ENCODE results near the gene ECD. TPM values are rescaled to one million over a fixed set of nuclear protein-coding genes. Genes with fewer than 3 reads are reported as not detected.
A peak's percentile ranks its signal among the peaks of the same experiment; 100 is the strongest.
"Not testable (repeated sequence)": the region's sequence is repeated elsewhere in the genome, so short reads cannot be mapped to it uniquely, and the experiment has no call there.

Gene ECD
- total RNA-seq, 3 donors from 2014 or later: 20.5 to 23.6 (median 20.8) TPM

DNA sequence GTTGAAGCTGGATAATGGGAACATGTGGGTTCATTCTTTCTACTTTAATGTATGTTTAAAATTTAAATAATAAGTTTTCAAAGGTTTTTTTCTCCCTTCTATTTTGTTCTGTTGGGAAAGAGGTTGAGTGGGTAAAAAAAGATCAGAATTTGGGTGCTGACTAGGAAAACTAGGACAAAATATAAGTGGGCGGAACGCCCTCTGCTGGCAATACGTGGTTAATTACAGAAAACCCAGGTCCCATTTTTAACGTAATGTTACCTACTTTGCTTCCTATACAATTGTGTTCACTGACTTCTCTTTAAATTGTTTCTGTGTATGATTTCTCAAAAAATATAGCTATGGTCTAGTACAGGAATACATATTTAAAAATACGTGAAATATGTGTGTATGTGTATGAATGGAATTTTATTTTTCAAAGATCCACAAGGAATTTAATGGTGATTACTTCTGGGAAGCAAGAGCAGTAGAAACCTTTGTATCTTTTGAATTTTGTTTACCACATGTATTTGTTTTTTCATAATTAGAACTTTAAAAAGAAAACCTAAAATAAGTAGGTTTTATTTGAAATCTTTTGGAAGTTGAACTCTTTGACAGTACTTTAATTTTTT is 8.7 kb downstream of the ECD start:
- peak in 2 of 3 donors; percentile 38 to 75 for DNase-seq
- no peak overlapping the region for H3K4me3 ChIP-seq
- ATAC-seq: peak; percentile 69
- H3K9me3 ChIP-seq: no peaks in the 10 kb centered on the region
- no peaks in the 10 kb centered on the region for H3K4me1 ChIP-seq (ENCODE audit: low read depth)
- intact Hi-C loops (cut with DNase I, micrococcal nuclease): no loop called here
- H3K36me3 ChIP-seq (ENCODE audit: low read depth): no peaks in the 10 kb centered on the region
- TF ChIP-seq CTCF (IDR thresholded peaks at IDR 0.05): no peak

DNA sequence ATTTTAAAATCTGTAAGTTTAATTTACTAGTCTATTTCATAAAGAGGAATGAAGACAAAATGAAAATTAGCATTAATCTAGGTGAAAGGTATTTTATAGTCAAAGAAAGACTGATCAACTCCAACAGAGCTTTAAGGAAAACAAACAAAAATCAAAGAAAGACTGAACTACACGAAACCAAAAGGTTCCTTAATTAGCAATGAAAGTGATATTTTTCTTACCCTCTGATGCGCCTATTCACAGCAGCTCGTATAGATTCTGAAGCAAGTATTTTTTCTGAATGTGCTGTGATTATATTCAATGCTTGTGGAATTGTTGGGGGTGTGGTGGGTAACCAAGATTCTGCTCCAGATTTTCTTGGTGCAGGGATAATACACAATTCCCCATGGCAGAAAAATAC is 11.8 kb downstream of the ECD start:
- intact Hi-C loops (cut with DNase I, micrococcal nuclease): no loop called here
- TF ChIP-seq CTCF (IDR thresholded peaks at IDR 0.05): no peak
- Histone ChIP-seq H3K36me3 (ENCODE audit: low read depth) (no peaks in the 10 kb centered on the region), H3K4me3 (no peak overlapping the region), H3K4me1 (ENCODE audit: low read depth) (no peaks in the 10 kb centered on the region), H3K9me3 (no peaks in the 10 kb centered on the region)
- DNase-seq: no peak
- ATAC-seq: no peak

GRCh38 chr10:73152009-73152408 is 15.8 kb downstream of the ECD start:
- no peaks in the 10 kb centered on the region for H3K4me1 ChIP-seq (ENCODE audit: low read depth)
- ATAC-seq (no peak), DNase-seq (no peak)
- H3K4me3 ChIP-seq: no peak overlapping the region
- no peak for TF ChIP-seq CTCF (IDR thresholded peaks at IDR 0.05)
- intact Hi-C loops (cut with DNase I, micrococcal nuclease): no loop called here
- no peaks in the 10 kb centered on the region for H3K9me3 ChIP-seq
- H3K36me3 ChIP-seq (ENCODE audit: low read depth): no peaks in the 10 kb centered on the region

DNA sequence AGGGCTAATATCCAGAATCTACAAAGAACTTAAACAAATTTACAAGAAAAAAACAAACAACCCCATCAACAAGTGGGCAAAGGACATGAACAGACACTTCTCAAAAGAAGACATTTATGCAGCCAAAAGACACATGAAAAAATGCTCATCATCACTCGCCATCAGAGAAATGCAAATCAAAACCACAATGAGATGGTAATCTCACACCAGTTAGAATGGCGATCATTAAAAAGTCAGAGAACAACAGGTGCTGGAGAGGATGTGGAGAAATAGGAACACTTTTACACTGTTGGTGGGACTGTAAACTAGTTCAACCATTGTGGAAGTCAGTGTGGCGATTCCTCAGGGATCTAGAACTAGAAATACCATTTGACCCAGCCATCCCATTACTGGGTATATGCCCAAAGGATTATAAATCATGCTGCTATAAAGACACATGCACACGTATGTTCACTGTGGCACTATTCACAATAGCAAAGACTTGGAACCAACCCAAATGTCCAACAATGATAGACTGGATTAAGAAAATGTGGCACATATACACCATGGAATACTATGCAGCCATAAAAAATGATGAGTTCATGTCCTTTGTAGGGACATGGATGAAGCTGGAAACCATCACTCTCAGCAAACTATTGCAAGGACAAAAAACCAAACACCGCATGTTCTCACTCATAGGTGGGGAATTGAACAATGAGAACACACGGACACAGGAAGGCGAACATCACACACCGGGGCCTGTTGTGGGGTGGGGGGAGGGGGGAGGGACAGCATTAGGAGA is 17.0 kb downstream of the ECD start:
- intact Hi-C loops (cut with DNase I, micrococcal nuclease): not testable (repeated sequence)

DNA sequence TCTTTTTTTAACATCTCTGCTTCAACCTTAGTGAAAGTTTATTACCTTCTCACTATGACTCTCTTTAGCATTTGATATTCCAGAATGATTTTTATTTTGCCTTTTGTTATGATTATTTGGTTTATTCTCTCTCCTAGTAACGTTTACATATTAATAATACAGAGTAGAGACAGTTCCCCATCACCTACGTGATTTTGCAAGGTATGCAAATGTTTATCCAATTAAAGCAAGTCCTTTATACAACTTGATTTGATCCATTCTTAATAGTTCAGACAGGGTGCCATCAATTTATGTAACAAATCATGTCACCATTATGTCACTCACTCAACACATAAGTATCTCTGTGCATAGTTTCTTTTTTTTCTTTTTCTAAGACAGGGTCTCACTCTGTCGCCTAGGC is 26.2 kb downstream of the ECD start:
- H3K36me3 ChIP-seq (ENCODE audit: low read depth): peaks cover 13% of the 10 kb centered on the region

More for the DNA sequence above, 17.0 kb downstream of the ECD start:
- not testable (repeated sequence) for H3K9me3 ChIP-seq; H3K36me3 ChIP-seq (ENCODE audit: low read depth); ATAC-seq; H3K4me1 ChIP-seq (ENCODE audit: low read depth); H3K4me3 ChIP-seq; DNase-seq

More for the DNA sequence above, 26.2 kb downstream of the ECD start:
- DNase-seq: no peak
- intact Hi-C loops (cut with DNase I, micrococcal nuclease): no loop called here
- no peak for TF ChIP-seq CTCF (IDR thresholded peaks at IDR 0.05)
- no peaks in the 10 kb centered on the region for H3K4me1 ChIP-seq (ENCODE audit: low read depth)
- no peaks in the 10 kb centered on the region for H3K9me3 ChIP-seq
- H3K4me3 ChIP-seq: no peak overlapping the region
- no peak for ATAC-seq

All from mucosa of descending colon (tissue), 3 donors.